CD14-positive monocyte (primary cell): ENCODE measurements around the gene C2orf76. TPM values are rescaled to one million over a fixed set of nuclear protein-coding genes. Genes with fewer than 3 reads are reported as not detected.

Experiments
- DNase-seq, 3 donors: peaks; one replicate each; pipeline ENCODE4 v3.0.0-alpha.2; 2011 to 2022
- H2AFZ ChIP-seq: 2 replicates; pipeline ENCODE4 v1.6.0; 2012; ENCODE audit warnings: mild to moderate bottlenecking, low read depth, low read length, inconsistent platforms; ENCODE audit not compliant: insufficient read depth, poor library complexity, severe bottlenecking
- H3K27ac ChIP-seq, 2 donors: 1 replicate in 1 of 2; 2 replicates in 1 of 2; pipeline ENCODE4 v1.5.1; 2012 to 2013; ENCODE audit warnings: low read length in 2 of 2, control low read depth in 1 of 2, inconsistent platforms in 1 of 2, low read depth in 1 of 2, mild to moderate bottlenecking in 1 of 2
- H3K27me3 ChIP-seq, 2 donors: one replicate each; pipeline versions ENCODE4 v1.6.0 to v1.6.1; 2011 to 2013; ENCODE audit warnings: low read length in 2 of 2; ENCODE audit not compliant: control insufficient read depth in 2 of 2, insufficient read depth in 2 of 2
- H3K36me3 ChIP-seq, 2 donors: replicated peaks in 1 of 2; 1 replicate in 1 of 2; 2 replicates in 1 of 2; pipeline versions ENCODE4 v1.5.1 to v1.6.1; 2012 to 2013; ENCODE audit warnings: low read length in 2 of 2, control low read depth in 1 of 2, inconsistent platforms in 1 of 2, mild to moderate bottlenecking in 1 of 2; ENCODE audit not compliant: insufficient read depth in 2 of 2, control insufficient read depth in 1 of 2
- H3K4me1 ChIP-seq, 2 donors: 1 replicate in 1 of 2; 2 replicates in 1 of 2; pipeline versions ENCODE4 v1.5.1 to v1.6.1; 2012 to 2013; ENCODE audit warnings: low read length in 2 of 2, control low read depth in 1 of 2, inconsistent platforms in 1 of 2, mild to moderate bottlenecking in 1 of 2, moderate library complexity in 1 of 2; ENCODE audit not compliant: insufficient read depth in 2 of 2, control insufficient read depth in 1 of 2
- H3K4me2 ChIP-seq: replicated peaks from 2 replicates; pipeline ENCODE3; 2012; ENCODE audit warnings: low read length, moderate library complexity, mild to moderate bottlenecking; ENCODE audit not compliant: poor library complexity, severe bottlenecking; ENCODE audit errors: extremely low read depth
- H3K4me3 ChIP-seq, 3 experiments: fragments of 200-600 bp in 1 of 3; sonication (generic) in 1 of 3; replicated peaks in 1 of 3; 1 replicate in 2 of 3; 2 replicates in 1 of 3; pipeline ENCODE4 v1.5.1; 2011 to 2013; ENCODE audit warnings: low read length in 3 of 3, mild to moderate bottlenecking in 3 of 3, control low read depth in 2 of 3, low read depth in 2 of 3, inconsistent platforms in 1 of 3, moderate library complexity in 1 of 3
- H3K79me2 ChIP-seq: 2 replicates; pipeline ENCODE4 v1.6.0; 2012; ENCODE audit warnings: mild to moderate bottlenecking, control low read depth, inconsistent platforms, low read length, moderate library complexity; ENCODE audit not compliant: insufficient read depth
- H3K9ac ChIP-seq: 2 replicates; pipeline ENCODE4 v1.6.0; 2017; ENCODE audit warnings: low read length, mild to moderate bottlenecking; ENCODE audit not compliant: insufficient read depth, poor library complexity, severe bottlenecking
- H3K9me3 ChIP-seq, 2 donors: replicated peaks in 1 of 2; 1 replicate in 1 of 2; 2 replicates in 1 of 2; pipeline versions ENCODE4 v1.5.1 to v1.6.1; 2012 to 2013; ENCODE audit warnings: low read length in 2 of 2, control low read depth in 1 of 2; ENCODE audit not compliant: control insufficient read depth in 1 of 2, insufficient read depth in 1 of 2
- H4K20me1 ChIP-seq: 2 replicates; pipeline ENCODE4 v1.6.0; 2012; ENCODE audit warnings: mild to moderate bottlenecking, low read length, control low read depth, moderate library complexity; ENCODE audit not compliant: insufficient read depth
- H3K27ac Mint-ChIP-seq, 7 donors: one replicate each; pipeline ENCODE4 v1.8.0; 2020; ENCODE audit warnings: mild to moderate bottlenecking in 7 of 7, mixed read lengths in 7 of 7, moderate library complexity in 6 of 7, inconsistent platforms in 2 of 7
- H3K27me3 Mint-ChIP-seq, 3 donors: one replicate each; pipeline ENCODE4 v1.8.0; 2021 to 2022; ENCODE audit warnings: low read depth in 3 of 3, mild to moderate bottlenecking in 3 of 3, mixed read lengths in 3 of 3, moderate library complexity in 3 of 3, inconsistent platforms in 1 of 3
- H3K36me3 Mint-ChIP-seq, 2 donors: one replicate each; pipeline ENCODE4 v1.8.0; 2020; ENCODE audit warnings: mixed read lengths in 2 of 2, inconsistent platforms in 1 of 2, mild to moderate bottlenecking in 1 of 2
- H3K4me1 Mint-ChIP-seq: one replicate; pipeline ENCODE4 v1.8.0; 2020; ENCODE audit warnings: mild to moderate bottlenecking, mixed read lengths
- H3K4me3 Mint-ChIP-seq, 2 donors: one replicate each; pipeline ENCODE4 v1.8.0; 2020; ENCODE audit warnings: mild to moderate bottlenecking in 2 of 2, mixed read lengths in 2 of 2, moderate library complexity in 1 of 2
- H3K9me3 Mint-ChIP-seq, 7 donors: one replicate each; pipeline ENCODE4 v1.8.0; 2020 to 2022; ENCODE audit warnings: mixed read lengths in 7 of 7, mild to moderate bottlenecking in 6 of 7, moderate library complexity in 6 of 7, inconsistent platforms in 2 of 7
- CTCF ChIP-seq: fragments of 200-600 bp; IDR thresholded peaks from one replicate; pipeline ENCODE4 v1.8.0; 2022; ENCODE audit warnings: antibody characterized with exemption, mild to moderate bottlenecking
- WGBS: methylation state at CpG from one replicate; pipeline ENCODE4 v1.1.5; 2013; ENCODE audit warnings: missing lambda C conversion rate; ENCODE audit not compliant: insufficient coverage; 5-methylcytosine and 5-hydroxymethylcytosine counted together
- intact Hi-C, 2 donors: fragments of 100-400 bp; cut with micrococcal nuclease; formaldehyde crosslinking; loops; one replicate each; pipeline versions ENCODE4 v1.15.0 to v1.15.1; 2023
- polyA plus RNA-seq, 3 donors: library from polyadenylated mRNA; depleted of rRNA in 1 of 3; unstranded in 2 of 3; stranded (reverse) in 1 of 3; fragments of 300-500 nt in 2 of 3; fragments of >200 nt in 1 of 3; fragmentation: Illumina TruSeq in 2 of 3; gene quantifications; 1 replicate in 2 of 3; 2 replicates in 1 of 3; pipeline ENCODE4 v1.2.3, GENCODE V29; 2012 to 2021

C2orf76 gene
- polyA plus RNA-seq, 3 donors, result 9.7 to 32.5 (median 31.0) TPM

- Mint-ChIP-seq H3K27me3 (peaks cover 0 to 2% (median 0%) of the 10 kb centered on the region in 3 donors), H3K4me1 (peaks cover 6% of the 10 kb centered on the region), H3K36me3 (peaks cover 5 to 14% of the 10 kb centered on the region in 2 donors), H3K4me3 (no peak overlapping the region), H3K9me3 (no peaks in the 10 kb centered on the region), H3K27ac (no peak overlapping the region)
- no peak for TF ChIP-seq CTCF
- Histone ChIP-seq H3K9ac (no peak overlapping the region), H4K20me1 (no peaks in the 10 kb centered on the region), H3K27me3 (no peaks in the 10 kb centered on the region), H3K4me2 (no peak overlapping the region), H3K9me3 (no peaks in the 10 kb centered on the region), H3K27ac (no peak overlapping the region), H3K36me3 (no peaks in the 10 kb centered on the region), H3K4me3 (no peak overlapping the region), H3K79me2 (no peaks in the 10 kb centered on the region), H3K4me1 (no peaks in the 10 kb centered on the region), H2AFZ (no peak overlapping the region)
- intact Hi-C loops, result no loop called here
- 85% methylated on average over 4 of the region's 12 CpGs for WGBS
- no peak for DNase-seq
Observed at GRCh38 chr2:119305497-119306195, 61.0 kb downstream of the C2orf76 start.

- no peak for DNase-seq
- Mint-ChIP-seq H3K27me3 (peaks cover 0 to 2% (median 0%) of the 10 kb centered on the region in 3 donors), H3K9me3 (peaks cover 0 to 1% (median 0%) of the 10 kb centered on the region in 7 donors), H3K4me1 (peaks cover 6% of the 10 kb centered on the region), H3K4me3 (no peak overlapping the region), H3K27ac (no peak overlapping the region), H3K36me3 (peaks cover 8 to 19% of the 10 kb centered on the region in 2 donors)
- no peaks in the 10 kb centered on the region for H4K20me1 ChIP-seq
- no peaks in the 10 kb centered on the region for H3K4me1 ChIP-seq
- no peak overlapping the region for H3K9ac ChIP-seq
- intact Hi-C loops, result no loop called here
- H3K4me3 ChIP-seq, result no peak overlapping the region
- H2AFZ ChIP-seq, result no peak overlapping the region
- no peaks in the 10 kb centered on the region for H3K27me3 ChIP-seq
- no peaks in the 10 kb centered on the region for H3K79me2 ChIP-seq
- WGBS, result no CpG with 5 or more reads among the region's 2 CpGs
- H3K4me2 ChIP-seq, result no peak overlapping the region
- H3K36me3 ChIP-seq, result no peaks in the 10 kb centered on the region
- no peak for TF ChIP-seq CTCF
- no peak overlapping the region for H3K27ac ChIP-seq
- no peaks in the 10 kb centered on the region for H3K9me3 ChIP-seq
Observed at GRCh38 chr2:119304847-119305246, 61.8 kb downstream of the C2orf76 start.
